ENCODE data around the gene GABBR2.

GRCh38 chr9:98330831-98331230 is 377.9 kb downstream of the GABBR2 start:
- no peak for TF ChIP-seq CTCF (IDR thresholded peaks at IDR 0.05)
- TF ChIP-seq POLR2A (IDR thresholded peaks at IDR 0.05), result no peak

All from uterus (tissue), 2 donors.